Fibroblast of upper back skin (primary cell): ENCODE measurements around the gene BID.

Experiments
- DNase-seq: peaks from one replicate; pipeline ENCODE4 v3.0.0-alpha.2; 2013

The BID gene

GRCh38 chr22:17774206-17774925 is at the start of gene BID:
BID (minus strand) TSS chr22:17774469; CDS start chr22:17750116, 24,353 bp downstream.
- DNase-seq, result no peak

GRCh38 chr22:17823964-17824363 is 49.7 kb upstream of the BID start:
- no peak for DNase-seq

GRCh38 chr22:17823226-17823625 is 49.0 kb upstream of the BID start:
- no peak for DNase-seq

GRCh38 chr22:17822087-17822486 is 47.8 kb upstream of the BID start:
- DNase-seq, result no peak

- DNase-seq, result no peak
These were observed 46.7 kb upstream of the BID start for GRCh38 chr22:17820879-17821439.

- no peak for DNase-seq
These were observed 44.4 kb upstream of the BID start for GRCh38 chr22:17818649-17819048.

- DNase-seq, result no peak
These were observed 43.9 kb upstream of the BID start for GRCh38 chr22:17818180-17818579.

- DNase-seq, result no peak
These were observed 43.3 kb upstream of the BID start for GRCh38 chr22:17817511-17818065.

- DNase-seq, result no peak
These were observed 42.8 kb upstream of the BID start for GRCh38 chr22:17817079-17817478.

GRCh38 chr22:17816649-17817048 is 42.4 kb upstream of the BID start:
- DNase-seq, result no peak

GRCh38 chr22:17815703-17816254 is 41.5 kb upstream of the BID start:
- DNase-seq, result no peak

- no peak for DNase-seq
These were observed 40.6 kb upstream of the BID start for GRCh38 chr22:17814830-17815229.

- DNase-seq, result no peak
These were observed 39.8 kb upstream of the BID start for GRCh38 chr22:17814084-17814483.

- DNase-seq, result no peak
These were observed 36.9 kb upstream of the BID start for GRCh38 chr22:17811119-17811518.

GRCh38 chr22:17810570-17811116 is 36.4 kb upstream of the BID start:
- DNase-seq, result no peak

- DNase-seq, result peak; percentile 12
These were observed 34.6 kb upstream of the BID start for GRCh38 chr22:17808693-17809403.

- DNase-seq, result no peak
These were observed 33.5 kb upstream of the BID start for GRCh38 chr22:17807578-17808410.

GRCh38 chr22:17807086-17807485 is 32.8 kb upstream of the BID start:
- DNase-seq, result no peak

- no peak for DNase-seq
These were observed 32.2 kb upstream of the BID start for GRCh38 chr22:17806437-17806836.

- DNase-seq, result no peak
These were observed 30.2 kb upstream of the BID start for GRCh38 chr22:17804331-17805080.

GRCh38 chr22:17803609-17804270 is 29.5 kb upstream of the BID start:
- DNase-seq, result no peak
